ENCODE measurements around the gene RPS6KA5.
"Not testable (repeated sequence)": the region's sequence is repeated elsewhere in the genome, so short reads cannot be mapped to it uniquely, and the experiment has no call there.

Gene RPS6KA5

GRCh38 chr14:91065266-91065665, 4.8 kb upstream of the RPS6KA5 start:
- DNase-seq (ENCODE audit: low spot score) = no peak

DNA sequence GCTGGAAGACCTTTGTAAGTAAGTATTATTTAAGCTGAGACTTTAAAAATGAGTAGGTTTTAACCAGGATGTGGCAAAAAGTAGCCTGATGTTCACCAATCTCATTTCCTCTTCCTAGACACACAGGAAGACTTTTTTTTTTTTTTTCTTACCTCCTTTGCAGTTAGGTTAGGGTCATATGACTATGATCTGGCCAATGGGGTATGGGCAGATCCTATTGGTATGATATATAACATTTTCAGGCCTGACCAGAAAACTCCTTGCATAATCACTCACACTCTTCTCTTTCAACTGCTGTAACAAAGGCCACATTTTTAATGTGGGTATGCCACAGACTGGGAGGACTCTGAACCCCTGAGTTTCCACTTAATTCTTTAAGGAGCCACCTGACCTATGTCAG, 2.7 kb upstream of the RPS6KA5 start:
- DNase-seq (ENCODE audit: low spot score) = peak; percentile 78

DNA sequence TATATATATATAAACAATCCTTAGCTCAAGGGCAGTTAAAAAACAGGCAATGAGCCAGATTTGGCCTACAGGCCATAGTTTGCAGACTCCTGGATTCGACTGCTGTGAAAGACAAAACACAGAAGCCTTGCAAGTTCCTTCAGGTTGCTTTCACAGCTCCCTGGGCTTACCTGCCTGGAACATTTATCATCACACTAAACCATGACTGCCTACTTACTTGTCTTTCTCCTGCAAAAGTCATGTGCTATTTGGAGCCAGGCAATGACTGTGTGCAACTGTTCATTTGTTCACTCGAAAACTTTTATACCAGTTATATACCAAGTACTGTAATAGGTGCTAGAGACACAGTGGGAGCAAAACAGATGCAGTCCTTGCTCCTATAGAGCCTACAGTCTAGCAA, 2.2 kb upstream of the RPS6KA5 start:
- DNase-seq (ENCODE audit: low spot score) = no peak

DNA sequence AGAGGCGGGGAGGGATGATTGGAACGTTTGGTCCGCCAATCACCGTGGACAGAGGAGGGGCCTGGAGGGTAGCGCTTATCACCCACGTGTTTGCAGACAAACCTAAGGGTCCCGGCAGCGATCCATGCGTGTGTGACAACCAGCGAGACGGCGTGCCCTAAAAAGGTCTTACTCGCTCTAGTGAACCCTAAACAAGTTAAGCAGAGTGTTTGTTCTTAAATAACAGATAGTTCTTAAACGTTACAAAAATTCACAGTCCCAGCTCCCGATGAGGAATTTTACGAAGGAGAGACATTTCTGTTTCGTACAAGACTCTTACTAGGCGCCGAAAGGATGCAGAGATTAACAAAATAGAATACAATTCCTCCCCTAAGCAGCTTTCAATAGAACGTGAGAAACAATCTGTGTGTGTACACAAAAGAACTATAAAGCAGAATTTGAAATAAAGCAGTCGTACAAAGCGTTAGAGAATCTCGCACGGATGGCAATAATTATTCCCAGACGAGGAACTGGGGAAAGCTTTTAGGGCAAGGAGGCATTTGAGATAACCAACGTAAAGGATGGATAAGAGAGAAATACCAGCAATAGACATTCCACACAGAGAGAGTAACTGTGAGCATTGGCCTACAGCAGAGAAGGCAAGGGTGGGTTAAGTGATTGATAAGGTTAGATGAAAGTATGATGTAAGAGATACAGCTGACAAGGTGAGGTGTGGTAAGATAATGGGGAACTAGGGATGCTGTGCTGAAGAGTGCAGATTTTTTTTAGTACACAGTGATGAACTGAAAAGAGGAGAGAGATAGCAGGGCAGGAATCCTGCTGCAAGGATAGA, 831 bp upstream of the RPS6KA5 start:
- DNase-seq (ENCODE audit: low spot score) = peak; percentile 60

GRCh38 chr14:91059576-91060350, 678 bp downstream of the RPS6KA5 start:
- peak; percentile 55 for DNase-seq (ENCODE audit: low spot score)

DNA sequence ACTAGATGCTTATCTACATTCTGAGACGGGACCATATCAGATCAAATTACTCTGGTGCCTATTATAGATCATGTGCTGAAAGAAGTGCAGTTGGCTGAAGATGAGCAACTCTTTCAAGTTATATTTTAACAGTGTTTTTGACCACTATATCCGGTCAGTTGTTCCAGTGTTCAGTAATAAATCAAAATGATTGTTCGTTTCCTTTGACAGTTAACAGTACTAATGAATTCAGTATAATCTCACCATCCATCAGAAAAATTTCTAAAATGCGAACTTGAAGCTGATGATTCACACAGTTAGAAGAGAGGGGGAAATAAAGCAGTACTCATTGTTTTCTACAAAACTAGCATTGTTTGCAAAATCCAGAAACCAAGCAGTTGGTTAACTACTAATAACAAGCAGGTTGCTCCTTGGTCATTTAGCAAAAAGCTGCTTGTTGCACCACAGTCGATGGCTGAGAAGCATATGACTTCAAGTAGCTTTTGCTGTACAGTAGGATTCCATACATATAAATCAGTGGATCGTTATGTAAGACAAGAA, 2.3 kb downstream of the RPS6KA5 start:
- no peak for DNase-seq (ENCODE audit: low spot score)

DNA sequence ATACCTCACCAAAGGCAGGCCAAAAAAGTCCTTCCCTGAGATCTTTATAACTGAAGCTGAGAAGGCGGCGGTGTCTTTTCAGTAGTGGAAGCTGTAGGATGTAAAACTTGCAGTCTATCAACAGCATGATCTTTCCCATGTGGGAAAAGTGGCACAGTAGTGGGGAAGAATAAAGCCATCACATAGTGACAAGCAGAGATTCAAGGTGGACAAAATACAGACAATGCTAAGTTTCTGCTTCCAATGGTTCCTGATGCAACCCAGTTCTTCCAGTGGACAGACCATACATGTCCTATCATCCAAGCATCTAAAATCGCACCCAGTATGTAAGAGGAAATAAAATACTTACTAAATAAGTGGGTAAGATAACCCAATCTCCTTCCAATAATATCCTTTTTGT, 4.1 kb downstream of the RPS6KA5 start:
- DNase-seq (ENCODE audit: low spot score) = no peak

DNA sequence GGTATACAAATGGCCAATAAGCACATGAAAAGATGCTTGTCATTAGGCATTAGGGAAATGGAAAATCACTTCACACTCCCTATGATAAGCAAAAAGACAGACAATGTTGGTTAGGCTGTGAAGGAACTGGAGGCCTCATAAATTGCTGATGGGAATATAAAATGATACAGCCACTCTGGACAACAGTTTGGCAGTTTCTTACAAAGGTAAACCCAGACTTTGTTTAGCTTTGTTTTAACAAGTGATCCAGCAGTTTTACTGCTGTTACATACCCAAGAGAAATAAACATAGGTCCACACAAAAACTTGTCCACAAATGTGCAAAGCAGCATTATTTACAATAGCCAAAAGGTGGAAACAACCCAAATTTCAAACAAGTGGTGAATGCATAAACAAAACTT, 5.4 kb downstream of the RPS6KA5 start:
- DNase-seq (ENCODE audit: low spot score) = no peak

GRCh38 chr14:91048676-91049075, 11.8 kb downstream of the RPS6KA5 start:
- DNase-seq (ENCODE audit: low spot score) = no peak

DNA sequence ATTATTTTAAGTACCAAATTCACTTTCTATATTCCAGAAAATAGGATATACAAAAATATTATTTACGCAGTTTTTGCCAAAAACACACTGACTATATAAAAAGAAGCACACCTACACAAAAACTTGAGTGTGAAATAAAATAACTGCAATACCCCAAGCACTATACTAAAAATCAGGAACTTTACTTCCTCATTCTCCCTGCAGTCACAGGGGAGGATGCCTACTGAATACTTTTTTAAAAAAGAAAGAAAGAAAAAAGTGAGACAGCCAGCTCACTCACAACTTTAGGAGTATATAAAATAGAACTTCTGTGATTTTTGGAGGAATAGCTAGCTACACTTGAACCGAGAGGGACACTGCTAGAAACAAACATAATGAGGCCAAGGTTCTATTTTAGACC, 12.2 kb downstream of the RPS6KA5 start:
- DNase-seq (ENCODE audit: low spot score) = no peak

- DNase-seq (ENCODE audit: low spot score) = no peak
Observed at GRCh38 chr14:91047174-91047753, 13.2 kb downstream of the RPS6KA5 start.

DNA sequence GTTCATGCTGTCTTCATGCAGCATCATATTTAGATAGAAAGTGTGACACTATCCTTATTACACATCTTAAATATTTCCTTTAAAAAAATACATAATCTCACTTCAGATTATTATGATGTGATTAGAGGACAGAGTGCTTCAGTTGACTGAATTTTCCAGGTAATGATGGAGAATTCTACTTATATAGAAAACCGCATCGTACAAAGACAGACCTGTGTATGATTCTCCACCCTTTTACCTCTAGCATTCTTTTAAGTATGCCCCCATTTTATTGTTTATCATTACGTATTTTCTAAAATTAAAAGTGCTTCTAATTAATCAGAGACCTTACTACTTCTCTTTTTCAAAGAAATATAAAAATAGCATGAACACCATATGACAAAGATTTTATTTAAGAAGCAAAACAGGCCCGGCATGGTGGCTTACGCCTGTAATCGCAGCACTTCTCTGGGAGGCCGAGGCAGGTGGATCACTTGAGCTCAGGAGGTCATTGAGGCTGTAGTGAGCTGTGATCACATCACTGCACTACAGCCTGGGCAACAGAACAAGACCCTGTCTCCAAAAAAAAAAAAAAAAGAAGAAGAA, 13.9 kb downstream of the RPS6KA5 start:
- no peak for DNase-seq (ENCODE audit: low spot score)

DNA sequence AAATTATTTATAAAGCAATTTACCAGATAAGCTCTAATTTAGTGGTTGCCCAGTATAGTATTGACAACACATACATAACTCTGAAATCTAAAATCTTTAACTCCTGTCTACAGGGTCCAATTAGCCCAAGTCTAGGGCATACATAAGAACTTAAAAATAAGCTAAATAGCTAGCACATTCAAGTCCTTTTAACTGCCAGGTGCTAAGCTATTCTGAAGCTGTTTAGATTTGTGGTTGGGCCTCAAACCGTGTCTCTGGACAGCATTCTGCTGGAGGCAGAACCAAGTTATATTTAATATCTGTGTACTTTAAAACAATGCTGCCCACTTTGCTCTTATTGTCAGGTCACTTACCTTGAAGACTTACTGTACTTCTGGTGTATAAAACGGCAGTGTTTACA, 19.0 kb downstream of the RPS6KA5 start:
- peak; percentile 49 for DNase-seq (ENCODE audit: low spot score)

GRCh38 chr14:91040545-91040944, 19.9 kb downstream of the RPS6KA5 start:
- DNase-seq (ENCODE audit: low spot score) = no peak

DNA sequence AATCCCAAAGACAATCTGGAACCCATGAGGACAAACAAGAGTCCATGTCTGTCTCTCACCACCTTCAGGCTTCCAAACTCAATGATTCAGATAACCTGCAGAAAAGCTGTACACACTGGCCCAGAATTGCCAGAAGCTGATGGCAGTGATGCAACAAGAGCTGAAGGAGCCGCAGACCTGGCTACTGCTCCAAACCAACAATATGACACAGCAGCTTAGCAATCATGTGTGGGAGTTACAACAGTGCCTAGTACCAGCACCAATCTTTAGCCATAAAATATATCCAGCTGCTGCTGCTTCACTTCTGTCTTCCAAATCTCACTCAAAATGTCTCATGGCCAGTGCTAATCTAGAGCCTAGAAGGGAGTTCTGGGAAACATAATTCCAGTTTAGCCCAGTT, 22.0 kb downstream of the RPS6KA5 start:
- no peak for DNase-seq (ENCODE audit: low spot score)

- DNase-seq (ENCODE audit: low spot score) = no peak
Observed at GRCh38 chr14:91036741-91037469, 23.5 kb downstream of the RPS6KA5 start.

DNA sequence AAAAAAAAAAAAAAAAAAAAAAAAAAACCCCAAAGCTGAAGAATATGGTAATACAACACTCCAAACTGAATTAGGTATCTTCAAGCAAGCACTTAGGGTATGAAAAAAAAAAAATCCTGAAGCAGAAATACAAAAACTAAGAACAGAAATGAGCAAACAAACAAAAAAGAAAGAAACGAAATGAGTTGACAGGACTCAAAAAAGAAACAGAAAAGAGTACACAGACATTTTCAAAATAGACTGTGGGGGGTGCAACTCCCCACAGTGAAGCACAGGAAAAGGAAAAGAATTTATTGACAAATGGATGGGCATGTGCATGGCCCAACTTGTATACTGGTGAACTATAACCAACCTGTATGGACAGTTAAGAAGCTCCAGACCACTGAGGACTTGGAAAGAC, 24.6 kb downstream of the RPS6KA5 start:
- no peak for DNase-seq (ENCODE audit: low spot score)

- not testable (repeated sequence) for DNase-seq (ENCODE audit: low spot score)
Observed at GRCh38 chr14:91034379-91034778, 26.1 kb downstream of the RPS6KA5 start.

DNA sequence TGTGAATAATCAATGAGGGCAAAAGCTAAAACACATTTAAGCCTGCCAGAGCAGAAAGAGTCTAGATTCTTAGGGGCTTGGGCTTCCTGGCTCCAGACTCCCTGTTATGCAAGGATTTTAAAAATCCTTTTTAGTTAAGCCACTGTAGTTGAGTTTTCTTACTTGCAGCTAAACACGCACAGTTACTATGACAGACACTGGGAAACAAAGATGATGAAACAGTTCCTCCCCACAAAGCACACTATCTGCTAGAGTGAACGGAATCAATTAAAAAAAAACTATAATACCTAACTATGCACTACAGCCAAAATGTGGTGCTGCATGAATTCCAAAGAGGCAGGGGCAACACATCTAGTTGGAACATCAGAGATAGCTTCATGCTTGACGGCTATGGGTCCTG, 28.2 kb downstream of the RPS6KA5 start:
- no peak for DNase-seq (ENCODE audit: low spot score)

DNA sequence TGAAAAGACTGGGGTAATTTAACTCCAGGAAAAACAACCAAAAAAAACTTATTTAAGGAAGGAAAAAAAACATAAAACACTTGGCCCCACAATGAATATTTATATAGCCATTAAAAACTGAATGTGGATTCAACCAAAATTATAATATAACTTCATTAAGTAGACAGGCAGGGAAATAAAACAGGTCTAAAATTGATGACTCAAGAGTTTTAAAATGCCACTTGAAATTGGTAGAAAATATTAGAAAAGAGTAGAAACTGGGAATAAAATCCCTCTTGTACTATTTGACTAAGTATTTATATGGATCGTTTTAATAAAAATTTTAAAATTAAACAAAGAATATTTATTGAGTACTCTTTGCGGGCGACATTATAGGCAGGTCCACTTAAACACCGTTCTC, 28.8 kb downstream of the RPS6KA5 start:
- DNase-seq (ENCODE audit: low spot score) = no peak

DNA sequence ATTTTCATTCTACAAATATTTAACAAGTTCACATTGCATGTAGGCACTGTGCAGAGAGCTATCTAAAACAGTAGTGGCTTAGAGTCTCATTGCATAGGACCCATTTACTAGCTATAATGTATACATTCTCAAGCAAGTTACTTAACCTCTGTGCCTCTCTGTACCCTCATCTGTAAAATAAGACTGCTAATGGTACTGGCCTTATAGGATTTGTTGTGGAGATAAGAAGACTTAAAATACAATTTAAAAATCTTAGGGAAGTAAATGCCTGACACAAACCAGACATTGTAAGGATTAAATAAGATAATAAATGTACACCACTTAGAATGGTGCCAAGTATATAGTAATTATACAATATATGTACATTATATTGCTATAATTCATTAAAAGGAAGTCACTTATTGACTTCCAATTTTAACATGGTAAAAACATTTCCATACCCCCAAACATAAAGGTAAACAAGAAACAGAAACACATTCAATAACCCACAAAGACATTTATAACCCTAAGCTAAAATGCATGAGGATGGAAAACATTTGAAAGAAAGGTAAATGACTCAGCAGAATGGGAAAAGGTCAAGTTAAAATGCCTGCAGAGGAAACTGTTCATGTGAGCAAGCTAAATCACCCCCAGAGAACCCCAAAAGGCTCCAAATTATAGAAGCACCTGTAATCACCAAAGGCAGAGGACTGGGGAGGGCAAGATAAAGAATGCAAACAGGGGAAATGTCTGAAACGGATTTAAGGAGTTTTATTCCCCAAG, 30.8 kb downstream of the RPS6KA5 start:
- no peak for DNase-seq (ENCODE audit: low spot score)

Data from NAMALWA (cell line).